Measurements from ENCODE around the gene PGS1. TPM values are rescaled to one million over a fixed set of nuclear protein-coding genes. Genes with fewer than 3 reads are reported as not detected.

The PGS1 gene
- total RNA-seq, 1 experiment from 2014 or later, result 25.7 TPM

GRCh38 chr17:78367193-78367592, 11.3 kb upstream of the PGS1 start:
- Mint-ChIP-seq H3K36me3 (ENCODE audit: insufficient read depth, unreplicated experiment) (no peaks in the 10 kb centered on the region), H3K4me3 (ENCODE audit: unreplicated experiment) (no peak overlapping the region), H3K4me1 (ENCODE audit: insufficient read depth, unreplicated experiment) (no peaks in the 10 kb centered on the region), H3K9me3 (ENCODE audit: unreplicated experiment) (no peaks in the 10 kb centered on the region), H3K27ac (ENCODE audit: low read depth, unreplicated experiment) (no peak overlapping the region), H3K27me3 (ENCODE audit: insufficient read depth, unreplicated experiment) (no peaks in the 10 kb centered on the region)
- CTCF ChIA-PET, result interaction anchor here (2.6 kb wide), 1 partner anchor 55 kb away, joined by 12 read pairs; no protein-coding TSS in a partner anchor
- DNase-seq (ENCODE audit: unreplicated experiment), result no peak
- intact Hi-C loops (cut with micrococcal nuclease), result no loop called here
- TF ChIP-seq CTCF (IDR thresholded peaks at IDR 0.05; ENCODE audit: unreplicated experiment), result no peak
- POLR2A ChIA-PET, result interaction anchor here (0.6 kb wide), 1 partner anchor 70 kb away, joined by 3 read pairs; no protein-coding TSS in a partner anchor
- no TSS peak for BruUV-seq (replicated peaks)

GRCh38 chr17:78368348-78368747, 10.1 kb upstream of the PGS1 start:
- Mint-ChIP-seq H3K9me3 (ENCODE audit: unreplicated experiment) (no peaks in the 10 kb centered on the region), H3K4me3 (ENCODE audit: unreplicated experiment) (no peak overlapping the region), H3K36me3 (ENCODE audit: insufficient read depth, unreplicated experiment) (no peaks in the 10 kb centered on the region), H3K4me1 (ENCODE audit: insufficient read depth, unreplicated experiment) (no peaks in the 10 kb centered on the region), H3K27ac (ENCODE audit: low read depth, unreplicated experiment) (no peak overlapping the region), H3K27me3 (ENCODE audit: insufficient read depth, unreplicated experiment) (no peaks in the 10 kb centered on the region)
- POLR2A ChIA-PET, result interaction anchor here (1.1 kb wide), 1 partner anchor 9 kb away, joined by 3 read pairs; no protein-coding TSS in a partner anchor
- no peak for DNase-seq (ENCODE audit: unreplicated experiment)
- intact Hi-C loops (cut with micrococcal nuclease), result no loop called here
- TF ChIP-seq CTCF (IDR thresholded peaks at IDR 0.05; ENCODE audit: unreplicated experiment), result no peak
- no TSS peak for BruUV-seq (replicated peaks)
- CTCF ChIA-PET, result interaction anchor here (0.6 to 2.6 kb wide), 3 partner anchors 53 to 256 kb away, joined by 4 to 12 read pairs (median 5); no protein-coding TSS in a partner anchor

GRCh38 chr17:78368854-78369495, 9.5 kb upstream of the PGS1 start:
- H3K27ac Mint-ChIP-seq (ENCODE audit: low read depth, unreplicated experiment), result no peak overlapping the region
- CTCF ChIA-PET, result interaction anchor here (0.6 to 2.6 kb wide), 4 partner anchors 8 to 257 kb away, joined by 4 to 15 read pairs (median 8); no protein-coding TSS in a partner anchor
- no peaks in the 10 kb centered on the region for H3K4me1 Mint-ChIP-seq (ENCODE audit: insufficient read depth, unreplicated experiment)

More at GRCh38 chr17:78368854-78369495, 9.5 kb upstream of the PGS1 start:
- intact Hi-C loops (cut with micrococcal nuclease), result no loop called here
- H3K4me3 Mint-ChIP-seq (ENCODE audit: unreplicated experiment), result no peak overlapping the region
- POLR2A ChIA-PET, result no interaction called here
- DNase-seq (ENCODE audit: unreplicated experiment), result no peak
- no TSS peak for BruUV-seq (replicated peaks)
- H3K27me3 Mint-ChIP-seq (ENCODE audit: insufficient read depth, unreplicated experiment), result no peaks in the 10 kb centered on the region
- no peaks in the 10 kb centered on the region for H3K36me3 Mint-ChIP-seq (ENCODE audit: insufficient read depth, unreplicated experiment)
- TF ChIP-seq CTCF (IDR thresholded peaks at IDR 0.05; ENCODE audit: unreplicated experiment), result no peak
- H3K9me3 Mint-ChIP-seq (ENCODE audit: unreplicated experiment), result no peaks in the 10 kb centered on the region
